GM21381 (cell line): ENCODE results near the gene AFF1.
"Not testable (repeated sequence)": the region's sequence is repeated elsewhere in the genome, so short reads cannot be mapped to it uniquely, and the experiment has no call there.

Experiments
- ATAC-seq: cut with Tn5 transposase; IDR thresholded peaks from one replicate; pipeline ENCODE4 v1.9.1; 2021; ENCODE audit warnings: mild to moderate bottlenecking, moderate library complexity; ENCODE audit not compliant: unreplicated experiment

Gene AFF1

DNA sequence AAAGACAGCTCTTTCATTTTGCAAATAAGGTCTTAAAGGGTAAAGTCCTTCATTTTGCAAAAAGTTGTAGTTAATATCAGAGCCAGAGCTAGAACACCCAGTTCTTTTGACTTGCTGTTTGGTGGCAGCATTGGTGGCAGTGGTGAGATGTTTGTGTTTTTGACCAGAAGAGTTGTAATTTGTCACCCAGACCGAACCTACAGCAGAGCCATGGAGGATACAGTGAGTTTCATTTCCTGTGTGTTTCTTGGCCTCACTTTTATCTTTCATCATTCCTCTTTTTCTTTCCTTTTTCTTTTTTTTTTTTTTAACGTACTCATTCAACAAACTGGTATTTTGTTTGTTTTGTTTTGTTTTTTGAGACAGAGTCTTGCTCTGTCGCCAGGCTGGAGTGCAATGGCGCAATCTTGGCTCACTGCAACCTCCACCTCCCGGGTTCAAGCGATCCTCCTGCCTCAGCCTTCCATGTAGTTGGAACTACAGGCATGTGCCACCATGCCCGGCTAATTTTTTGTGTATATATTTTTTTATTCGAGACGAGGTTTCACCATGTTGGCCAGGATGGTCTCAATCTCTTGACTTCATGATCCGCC lies 116.4 kb downstream of the AFF1 start:
- no peak for ATAC-seq

DNA sequence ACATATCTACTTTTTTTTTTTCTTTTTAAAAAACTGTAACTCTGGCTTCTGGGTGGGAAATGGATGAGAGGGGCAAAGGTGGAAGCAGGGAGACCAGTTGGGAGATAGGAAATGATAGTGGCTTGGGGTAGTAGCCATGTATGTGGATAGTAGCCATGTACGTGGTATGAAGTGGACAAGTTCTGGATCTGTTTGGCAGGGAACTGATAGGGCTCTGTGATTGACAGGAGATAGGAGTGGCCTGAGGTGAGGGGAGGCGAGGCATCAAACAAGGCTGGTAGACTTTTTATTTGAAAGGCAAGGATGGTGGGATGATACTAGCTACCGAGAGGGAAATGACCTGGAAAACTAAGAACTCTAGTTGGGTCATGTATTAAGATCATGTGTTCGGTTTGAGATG lies 117.8 kb downstream of the AFF1 start:
- no peak for ATAC-seq

- ATAC-seq: no peak
Observed at GRCh38 chr4:87053176-87053658, 118.4 kb downstream of the AFF1 start.

DNA sequence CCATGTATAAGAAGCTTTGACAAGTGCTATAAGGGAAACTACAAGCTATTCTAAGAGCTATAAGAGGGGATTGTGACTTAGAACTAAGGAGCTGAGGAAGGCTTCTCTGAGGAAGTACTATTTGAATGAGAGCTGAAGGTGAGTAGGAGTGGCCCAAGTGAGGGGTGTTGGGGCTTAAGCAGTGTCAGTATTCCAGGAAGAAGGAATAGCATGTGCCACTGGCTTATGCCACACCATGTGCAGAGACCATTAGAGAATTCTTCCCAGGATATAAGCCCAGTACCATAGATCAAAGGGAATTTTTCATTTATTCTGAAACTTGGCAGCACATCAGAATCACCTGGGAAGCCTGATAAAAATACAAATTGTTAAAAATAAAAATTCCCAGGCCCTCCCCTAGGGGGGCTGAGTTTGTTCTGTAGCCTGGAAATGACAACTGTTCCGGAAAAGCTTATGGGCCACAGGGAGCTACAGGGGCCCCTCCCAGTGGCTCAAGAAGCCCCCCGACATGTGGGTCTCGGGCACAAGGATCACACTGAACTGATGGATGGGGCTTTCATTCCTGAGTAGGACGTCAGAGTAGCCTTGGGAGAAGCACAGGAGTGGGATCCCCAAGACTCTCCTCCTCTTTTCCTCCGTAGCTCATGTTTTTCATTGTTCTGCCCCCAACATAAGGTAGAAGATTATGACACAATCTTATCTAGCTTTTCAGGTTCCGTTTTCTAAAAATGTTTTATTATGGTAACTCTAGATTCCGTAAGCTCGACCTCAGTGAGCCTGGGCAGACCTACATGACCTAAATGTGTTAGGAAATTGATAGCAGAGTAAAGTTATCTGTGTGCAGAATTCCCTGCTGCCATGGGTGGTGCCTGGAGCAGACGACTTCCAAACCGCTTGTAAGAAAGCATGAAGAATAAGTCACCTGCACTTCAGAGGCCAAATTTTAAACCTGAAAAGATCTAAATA lies 119.3 kb downstream of the AFF1 start:
- ATAC-seq: no peak

DNA sequence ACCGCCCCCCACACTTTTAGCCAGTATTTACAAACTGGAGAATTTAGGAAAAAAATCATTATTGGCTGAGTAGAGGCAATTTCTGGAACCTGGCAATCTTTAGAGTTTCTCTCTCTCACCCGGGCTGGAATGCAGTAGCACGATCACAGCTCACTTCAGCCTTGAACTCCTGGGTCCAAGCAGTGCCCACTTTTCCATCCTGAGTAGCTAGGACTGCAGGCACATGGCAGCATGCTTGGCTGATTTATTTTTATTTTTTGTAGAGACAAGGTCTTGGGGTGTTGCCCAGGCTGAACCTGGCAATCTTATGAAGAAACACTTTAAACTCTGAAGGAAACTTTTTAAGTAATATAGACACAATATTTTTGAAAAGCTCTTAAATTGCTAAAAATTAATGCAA lies 120.1 kb downstream of the AFF1 start:
- no peak for ATAC-seq

DNA sequence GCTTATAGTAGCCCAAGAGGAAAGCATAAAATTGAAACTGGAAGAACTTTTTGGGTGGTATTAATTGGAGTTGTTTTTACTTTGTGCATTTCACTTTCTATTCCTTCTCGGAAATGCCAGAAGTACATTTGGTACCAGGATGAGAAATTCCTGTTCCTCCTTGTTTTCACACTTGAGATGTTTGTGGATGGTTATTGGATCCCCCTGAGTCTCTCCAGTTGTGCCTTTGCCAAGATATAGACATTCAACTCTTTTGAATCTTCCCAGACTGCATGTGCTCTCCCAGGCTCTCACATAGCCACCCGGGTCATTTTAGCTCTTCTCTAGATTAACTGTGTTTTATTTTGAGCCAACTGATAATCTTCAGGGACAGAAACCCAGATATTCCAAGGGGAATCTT lies 120.5 kb downstream of the AFF1 start:
- no peak for ATAC-seq

DNA sequence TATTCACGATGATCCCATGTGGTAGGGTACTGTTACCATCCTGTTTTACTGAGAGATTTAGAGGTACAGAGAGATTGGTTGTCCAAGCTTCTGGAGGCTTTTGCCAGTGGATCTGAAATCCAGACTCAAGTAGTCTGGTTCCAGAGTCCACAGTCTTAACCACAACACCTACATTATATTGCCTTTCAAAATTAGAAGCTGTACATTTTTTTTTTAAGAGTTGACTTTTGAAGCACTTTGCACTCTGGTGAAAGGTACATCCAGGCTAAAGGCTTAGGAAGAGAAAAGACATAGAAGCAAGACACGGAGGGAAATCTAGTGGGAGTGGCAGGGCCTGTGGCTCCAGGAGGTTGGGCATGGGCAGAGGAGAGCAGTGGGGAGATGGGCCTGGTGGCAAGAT lies 122.1 kb downstream of the AFF1 start:
- ATAC-seq: no peak

- no peak for ATAC-seq
Observed at GRCh38 chr4:87057835-87058355, 123.1 kb downstream of the AFF1 start.

- no peak for ATAC-seq
Observed at GRCh38 chr4:87058356-87059073, 123.7 kb downstream of the AFF1 start.

DNA sequence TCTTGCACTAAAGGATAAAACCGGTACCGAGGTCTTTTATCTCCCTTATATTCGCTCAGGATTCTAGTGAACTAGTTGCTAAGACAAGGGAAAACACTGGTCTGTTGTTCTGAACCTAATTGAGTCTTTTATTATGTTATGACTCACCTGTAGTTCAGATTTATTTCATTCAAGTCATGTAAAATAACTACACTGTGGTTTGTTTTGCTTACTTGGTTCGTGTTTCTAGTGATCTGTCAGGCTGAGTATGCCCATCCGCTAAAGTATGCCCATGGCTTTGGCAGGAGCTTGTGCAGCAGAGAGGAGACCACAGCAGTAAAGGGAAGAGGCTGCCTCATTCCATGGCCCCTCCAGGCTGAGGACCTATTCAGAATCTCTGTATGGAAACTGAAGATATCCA lies 126.1 kb downstream of the AFF1 start:
- ATAC-seq: no peak

DNA sequence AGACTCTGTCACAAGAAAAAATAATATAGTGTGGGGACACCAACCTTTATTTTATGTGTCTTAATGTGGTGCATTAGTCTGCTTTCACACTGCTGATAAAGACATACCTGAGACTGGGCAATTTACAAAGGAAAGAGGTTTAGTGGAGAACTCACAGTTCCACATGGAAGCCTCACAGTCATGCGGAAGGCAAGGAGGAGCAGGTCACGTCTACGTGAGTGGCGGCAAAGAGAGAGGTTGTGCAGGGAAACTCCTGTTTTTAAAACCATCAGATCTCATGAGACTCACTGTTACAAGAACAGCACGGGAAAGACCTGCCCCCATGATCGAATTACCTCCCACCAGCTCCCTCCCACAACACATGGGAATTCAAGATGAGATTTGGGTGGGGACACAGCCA lies 130.2 kb downstream of the AFF1 start:
- no peak for ATAC-seq

- no peak for ATAC-seq
Observed at GRCh38 chr4:87066403-87067123, 131.8 kb downstream of the AFF1 start.

- ATAC-seq: no peak
Observed at GRCh38 chr4:87067124-87067885, 132.5 kb downstream of the AFF1 start.

- ATAC-seq: no peak
Observed at GRCh38 chr4:87068583-87069021, 133.8 kb downstream of the AFF1 start.

DNA sequence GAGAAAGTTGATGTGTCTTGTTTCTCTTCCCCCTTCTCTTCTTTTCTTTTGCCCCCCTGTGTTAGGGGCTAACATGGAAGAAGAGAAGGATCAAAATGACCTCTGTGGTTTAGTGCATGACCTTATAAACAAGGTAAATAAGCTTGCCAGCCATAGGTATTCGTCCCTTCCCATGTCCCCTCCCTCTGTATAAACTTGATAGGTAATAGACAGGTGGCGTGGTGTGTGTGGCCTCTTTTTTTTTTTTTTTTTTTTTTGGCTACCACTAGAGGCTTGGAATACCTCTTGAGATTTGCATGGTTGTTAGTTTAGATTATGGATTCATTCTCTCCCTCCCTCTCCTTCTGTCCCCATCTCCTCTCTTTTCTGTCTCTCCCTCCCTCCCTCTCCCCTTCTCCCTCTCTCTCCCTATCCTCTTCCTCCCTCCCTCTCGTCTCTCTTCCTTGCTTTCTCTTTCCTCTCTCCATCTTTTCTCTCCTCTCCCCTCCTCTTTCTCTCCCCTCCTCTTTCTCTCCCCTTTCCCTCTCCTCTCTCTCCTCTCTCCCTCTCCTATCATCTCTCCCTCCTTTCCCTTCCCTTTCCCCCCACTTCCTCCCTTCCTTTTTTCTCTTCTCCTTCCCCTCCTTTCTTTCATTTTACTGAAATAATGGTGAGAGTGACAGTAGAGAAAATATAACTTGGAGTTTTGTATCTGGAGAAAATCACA lies 134.4 kb downstream of the AFF1 start:
- no peak for ATAC-seq

- no peak for ATAC-seq
Observed at GRCh38 chr4:87071401-87071800, 136.6 kb downstream of the AFF1 start.

DNA sequence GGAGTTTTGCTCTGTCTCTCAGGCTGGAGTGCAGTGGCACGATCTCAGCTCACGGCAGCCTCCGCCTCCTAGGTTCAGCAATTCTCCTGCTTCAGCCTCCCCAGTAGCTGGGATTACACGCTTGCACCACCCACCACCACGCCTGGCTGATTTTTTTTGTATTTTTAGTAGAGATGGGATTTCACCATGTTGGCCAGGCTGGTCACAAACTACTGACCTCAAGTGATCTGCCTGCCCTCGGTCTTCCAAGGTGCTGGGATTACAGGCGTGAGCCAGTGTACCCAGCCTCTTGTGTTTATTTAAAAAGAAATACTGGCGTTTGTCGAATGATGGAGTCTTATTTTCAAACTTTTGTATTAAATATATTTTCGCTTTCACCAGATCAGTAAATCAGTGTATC lies 137.7 kb downstream of the AFF1 start:
- not testable (repeated sequence) for ATAC-seq

DNA sequence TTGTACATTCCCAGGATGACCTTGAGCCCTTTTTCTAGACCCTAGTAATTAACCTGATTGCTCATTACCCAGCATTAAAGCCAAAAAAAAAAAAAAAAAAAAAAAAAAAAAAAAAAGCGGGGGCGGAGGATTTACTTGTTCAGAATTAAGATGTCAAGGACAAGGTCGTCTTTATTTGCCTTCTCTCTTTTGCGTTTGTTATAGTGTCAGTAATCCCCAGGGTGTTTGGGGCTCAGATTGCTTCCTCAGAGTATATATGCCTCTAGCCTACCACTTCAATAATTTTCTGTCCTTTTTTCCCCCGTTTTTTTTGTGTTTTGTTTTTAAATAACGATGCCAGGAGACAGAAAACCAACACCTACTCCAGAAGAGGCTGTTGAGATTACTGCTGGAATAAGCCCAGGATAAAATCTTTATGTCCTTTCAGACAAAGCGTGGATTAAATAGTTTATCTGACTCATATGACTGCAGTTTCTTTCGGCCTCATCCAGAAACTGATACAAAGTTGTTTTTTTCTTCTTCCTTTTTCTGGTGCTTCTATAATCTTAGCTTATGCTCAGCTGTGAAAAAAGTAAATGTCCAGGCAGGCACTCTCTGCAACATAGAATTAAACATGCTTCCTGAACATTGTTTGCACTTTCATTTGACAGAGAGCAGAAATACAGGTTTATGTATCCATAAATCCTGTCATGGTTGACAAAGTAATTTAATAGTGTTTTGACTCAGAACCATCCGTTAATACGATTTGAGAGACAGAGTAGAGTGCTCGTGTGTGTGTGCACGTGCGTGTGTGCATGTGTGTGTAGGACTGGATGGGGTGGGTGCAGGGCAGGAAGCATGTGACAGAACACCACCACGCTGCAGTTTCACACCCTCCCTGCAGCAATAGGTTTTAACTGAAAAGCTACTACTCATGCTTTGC lies 138.6 kb downstream of the AFF1 start:
- peak; percentile 92 for ATAC-seq
